Lower leg skin (tissue), 3 donors: ENCODE data around the gene MLLT3.

Experiments
- POLR2A ChIP-seq, 2 donors: fragments of 450-650 bp; IDR thresholded peaks; one replicate each; pipeline ENCODE4 v1.6.1; 2016 to 2017; ENCODE audit warnings: antibody characterized with exemption in 2 of 2, mild to moderate bottlenecking in 1 of 2, moderate library complexity in 1 of 2
- TF ChIP-seq, protein P1 (sequence below), 3 donors: fragments of 450-650 bp; IDR thresholded peaks; one replicate each; pipeline ENCODE4 v1.5.1; 2016; ENCODE audit warnings: antibody characterized with exemption in 3 of 3, mild to moderate bottlenecking in 3 of 3, moderate library complexity in 2 of 3

DNA sequence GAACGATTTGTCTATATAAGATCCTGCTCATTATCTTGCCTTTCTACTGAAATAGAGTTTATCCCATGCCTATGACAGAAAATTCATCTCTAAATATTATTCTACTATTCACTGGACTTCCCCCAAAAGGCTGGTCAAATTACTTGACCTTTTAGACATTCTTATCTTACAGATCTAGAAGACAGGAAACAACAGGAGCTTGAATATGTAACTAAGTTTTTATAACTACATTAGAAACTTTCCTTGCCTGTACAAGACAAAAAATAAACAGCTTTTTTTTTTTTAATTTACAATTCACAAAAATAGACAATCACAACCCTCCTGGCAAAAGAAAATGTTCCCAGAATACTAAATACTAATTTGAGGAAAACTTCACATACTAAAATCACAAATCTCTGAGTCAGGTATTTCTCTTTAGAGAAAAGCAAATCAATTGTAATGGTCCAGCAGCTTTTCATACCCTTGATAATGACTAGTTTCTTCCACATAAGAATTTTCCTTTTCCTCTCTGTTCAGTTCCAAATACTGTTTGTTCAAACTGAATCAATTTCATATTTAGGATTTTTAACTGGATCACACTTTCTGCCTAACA lies 68.6 kb downstream of the MLLT3 start:
- TF ChIP-seq, protein P1, sequence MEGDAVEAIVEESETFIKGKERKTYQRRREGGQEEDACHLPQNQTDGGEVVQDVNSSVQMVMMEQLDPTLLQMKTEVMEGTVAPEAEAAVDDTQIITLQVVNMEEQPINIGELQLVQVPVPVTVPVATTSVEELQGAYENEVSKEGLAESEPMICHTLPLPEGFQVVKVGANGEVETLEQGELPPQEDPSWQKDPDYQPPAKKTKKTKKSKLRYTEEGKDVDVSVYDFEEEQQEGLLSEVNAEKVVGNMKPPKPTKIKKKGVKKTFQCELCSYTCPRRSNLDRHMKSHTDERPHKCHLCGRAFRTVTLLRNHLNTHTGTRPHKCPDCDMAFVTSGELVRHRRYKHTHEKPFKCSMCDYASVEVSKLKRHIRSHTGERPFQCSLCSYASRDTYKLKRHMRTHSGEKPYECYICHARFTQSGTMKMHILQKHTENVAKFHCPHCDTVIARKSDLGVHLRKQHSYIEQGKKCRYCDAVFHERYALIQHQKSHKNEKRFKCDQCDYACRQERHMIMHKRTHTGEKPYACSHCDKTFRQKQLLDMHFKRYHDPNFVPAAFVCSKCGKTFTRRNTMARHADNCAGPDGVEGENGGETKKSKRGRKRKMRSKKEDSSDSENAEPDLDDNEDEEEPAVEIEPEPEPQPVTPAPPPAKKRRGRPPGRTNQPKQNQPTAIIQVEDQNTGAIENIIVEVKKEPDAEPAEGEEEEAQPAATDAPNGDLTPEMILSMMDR (IDR thresholded peaks at IDR 0.05), result no peak
- no peak for TF ChIP-seq POLR2A (IDR thresholded peaks at IDR 0.05)
